ENCODE results near the gene TBL1XR1. TPM values are rescaled to one million over a fixed set of nuclear protein-coding genes. Genes with fewer than 3 reads are reported as not detected.
A peak's percentile ranks its signal among the peaks of the same experiment; 100 is the strongest.

Gene TBL1XR1
- total and polyA plus RNA-seq, 2 donors (not counting 3 experiments of a cell fraction or from before 2014, with no cell fraction given) = 26.9 to 146 TPM

GRCh38 chr3:177197727-177198460 is 612 bp upstream of the TBL1XR1 start:
- TSS peak; percentile 62 for BruUV-seq (replicated peaks)
- Histone ChIP-seq H3K9me1 (replicated peaks; ENCODE audit: control insufficient read depth, extremely low read depth, insufficient read depth, low read length) (no peaks in the 10 kb centered on the region), H3K4me2 (ENCODE audit: insufficient read depth, low read length) (peak overlapping the region; percentile 96), H3K27me3 (ENCODE audit: control insufficient read depth in 2 of 2, insufficient read depth in 2 of 2, low read length in 2 of 2) (no peaks in the 10 kb centered on the region), H3K9me3 (replicated peaks; ENCODE audit: control insufficient read depth, insufficient read depth, low read length) (no peaks in the 10 kb centered on the region), H3K9ac (replicated peaks; ENCODE audit: extremely low read depth, insufficient read depth, low read length) (peak overlapping the region; percentile 92), H3K79me2 (ENCODE audit: control insufficient read depth, insufficient read depth, low read length) (peaks cover 39% of the 10 kb centered on the region), H3K27ac (ENCODE audit: insufficient read depth, low read depth, low read length) (peak overlapping the region; percentile 89), H4K20me1 (replicated peaks; ENCODE audit: control insufficient read depth, extremely low read depth, insufficient read depth, low read length) (peaks cover 2% of the 10 kb centered on the region), H3K36me3 (ENCODE audit: control insufficient read depth in 2 of 2, extremely low read depth in 1 of 2, insufficient read depth in 2 of 2, low read length in 2 of 2) (no peaks in the 10 kb centered on the region), H3K4me3 (replicated peaks in 1 of 3; ENCODE audit: insufficient read depth in 1 of 3, low read depth in 1 of 3, low read length in 3 of 3) (peak overlapping the region; percentile 33 to 74 (median 39)), H2AFZ (ENCODE audit: low read depth, low read length) (peak overlapping the region; percentile 27), H3K4me1 (ENCODE audit: control insufficient read depth, extremely low read depth, insufficient read depth, low read length) (peaks cover 32% of the 10 kb centered on the region)
- dilution Hi-C loops (cut with MboI; ENCODE audit: extremely low pct_ligation_motif_present, low sequenced_read_pairs) (no loop called here), intact Hi-C loops (cut with micrococcal nuclease) (loop anchor here (1.0 to 10.0 kb wide), 15 partner anchors 147 to 1184 kb away; no protein-coding TSS in a partner anchor)
- POLR2A ChIA-PET = interaction anchor here (0.7 to 1.1 kb wide), 2 partner anchors 162 to 881 kb away, joined by 4 to 10 read pairs; no protein-coding TSS in a partner anchor
- DNase-seq (ENCODE audit: low read depth, low spot score) (peak; percentile 58), FAIRE-seq (no peak)
- CTCF ChIA-PET = interaction anchor here (0.6 to 5.2 kb wide), 7 partner anchors 16 to 736 kb away, joined by 3 to 76 read pairs (median 3); no protein-coding TSS in a partner anchor
- TF ChIP-seq MYC (IDR thresholded peaks at IDR 0.05; ENCODE audit: low read depth, low read length) = peak; percentile 56
- no peak for TF ChIP-seq MAX (IDR thresholded peaks at IDR 0.05; ENCODE audit: insufficient read depth, insufficient read length)

- Histone ChIP-seq H3K27me3 (ENCODE audit: control insufficient read depth in 2 of 2, insufficient read depth in 2 of 2, low read length in 2 of 2) (no peaks in the 10 kb centered on the region), H3K4me2 (ENCODE audit: insufficient read depth, low read length) (peak overlapping the region; percentile 66), H3K9me1 (replicated peaks; ENCODE audit: control insufficient read depth, extremely low read depth, insufficient read depth, low read length) (no peaks in the 10 kb centered on the region), H3K9ac (replicated peaks; ENCODE audit: extremely low read depth, insufficient read depth, low read length) (peak overlapping the region; percentile 99), H3K27ac (ENCODE audit: insufficient read depth, low read depth, low read length) (peak overlapping the region; percentile 93), H2AFZ (ENCODE audit: low read depth, low read length) (no peak overlapping the region), H3K4me3 (replicated peaks in 1 of 3; ENCODE audit: insufficient read depth in 1 of 3, low read depth in 1 of 3, low read length in 3 of 3) (peak overlapping the region; percentile 84 to 97 (median 95)), H3K79me2 (ENCODE audit: control insufficient read depth, insufficient read depth, low read length) (peaks cover 52% of the 10 kb centered on the region), H4K20me1 (replicated peaks; ENCODE audit: control insufficient read depth, extremely low read depth, insufficient read depth, low read length) (peaks cover 6% of the 10 kb centered on the region), H3K9me3 (replicated peaks; ENCODE audit: control insufficient read depth, insufficient read depth, low read length) (no peaks in the 10 kb centered on the region), H3K4me1 (ENCODE audit: control insufficient read depth, extremely low read depth, insufficient read depth, low read length) (peaks cover 32% of the 10 kb centered on the region), H3K36me3 (ENCODE audit: control insufficient read depth in 2 of 2, extremely low read depth in 1 of 2, insufficient read depth in 2 of 2, low read length in 2 of 2) (no peaks in the 10 kb centered on the region)
- DNase-seq (ENCODE audit: low read depth, low spot score) (peak; percentile 44), FAIRE-seq (no peak)
- intact Hi-C loops (cut with micrococcal nuclease) (loop anchor here (1.0 to 10.0 kb wide), 11 partner anchors 145 to 1061 kb away; no protein-coding TSS in a partner anchor), dilution Hi-C loops (cut with MboI; ENCODE audit: extremely low pct_ligation_motif_present, low sequenced_read_pairs) (no loop called here)
- BruUV-seq (replicated peaks) = no TSS peak
- TF ChIP-seq FOS (IDR thresholded peaks at IDR 0.05; ENCODE audit: borderline replicate concordance, insufficient read depth, low read length) (no peak), GATA2 (IDR thresholded peaks at IDR 0.05; ENCODE audit: insufficient read depth, insufficient read length, low read depth, low read length) (no peak), CTCF (IDR thresholded peaks at IDR 0.05; ENCODE audit: extremely low read depth in 1 of 2, insufficient read depth in 1 of 2, low read depth in 1 of 2, low read length in 2 of 2) (no peak), POLR2AphosphoS5 (IDR thresholded peaks at IDR 0.05; ENCODE audit: insufficient read depth, low read depth, low read length) (no peak), MYC (IDR thresholded peaks at IDR 0.05; ENCODE audit: low read depth, low read length) (no peak), JUN (IDR thresholded peaks at IDR 0.05; ENCODE audit: borderline replicate concordance, insufficient read depth, insufficient read length, low read depth) (no peak), EZH2 (IDR thresholded peaks at IDR 0.05; ENCODE audit: borderline replicate concordance, low read depth, low read length, severe bottlenecking) (no peak), MAX (IDR thresholded peaks at IDR 0.05; ENCODE audit: insufficient read depth, insufficient read length) (no peak), POLR2A (IDR thresholded peaks at IDR 0.05; ENCODE audit: low read depth, low read length) (no peak)
- ChIA-PET POLR2A (interaction anchor here (1.1 kb wide), 1 partner anchor 163 kb away, joined by 10 read pairs; no protein-coding TSS in a partner anchor), CTCF (interaction anchor here (1.0 to 5.2 kb wide), 6 partner anchors 36 to 1189 kb away, joined by 3 to 76 read pairs (median 6); no protein-coding TSS in a partner anchor)
Measured at GRCh38 chr3:177196456-177197040, 734 bp downstream of the TBL1XR1 start.

Data from endothelial cell of umbilical vein (primary cell).